ENCODE data around the gene LGALS1.

DNA sequence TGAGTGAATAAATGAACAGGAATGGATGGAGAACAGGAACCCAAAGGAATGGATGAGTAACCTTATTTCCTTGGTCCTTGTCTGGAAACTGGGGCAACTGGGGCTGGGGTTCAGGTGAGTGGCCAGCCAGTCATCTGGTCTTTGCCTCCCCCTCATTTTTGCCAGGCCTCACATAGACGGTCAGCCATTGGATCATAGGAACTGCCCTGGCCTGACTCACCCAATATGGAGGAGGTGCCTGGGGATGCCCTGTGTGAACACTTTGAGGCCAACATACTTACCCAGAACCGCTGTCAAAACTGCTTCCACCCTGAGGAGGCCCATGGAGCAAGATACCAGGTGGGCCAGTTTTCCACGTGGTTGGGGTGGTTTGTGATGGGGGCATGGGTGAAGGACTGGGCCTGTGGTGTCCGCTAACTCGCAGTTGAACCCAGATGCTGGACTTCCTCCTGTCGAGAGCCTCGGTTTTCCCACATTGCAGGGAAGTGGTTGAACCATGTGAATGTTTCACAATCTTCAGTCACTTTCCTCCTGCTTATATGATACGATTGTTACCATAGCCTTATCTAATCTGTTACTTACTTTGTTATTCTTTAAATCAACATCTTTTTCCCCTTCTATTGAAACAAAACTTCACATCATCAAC, 25.8 kb downstream of the LGALS1 start:
- TF ChIP-seq SP1 (IDR thresholded peaks at IDR 0.05; ENCODE audit: low read depth) (no peak), POLR2A (IDR thresholded peaks at IDR 0.05; ENCODE audit: borderline replicate concordance, extremely low read depth, insufficient read depth, insufficient read length) (no peak), POLR2AphosphoS5 (IDR thresholded peaks at IDR 0.05; ENCODE audit: low read depth, low read length) (no peak), JUND (IDR thresholded peaks at IDR 0.05) (no peak), SIN3A (IDR thresholded peaks at IDR 0.05; ENCODE audit: low read depth) (no peak), TCF7L2 (IDR thresholded peaks at IDR 0.05; ENCODE audit: borderline replicate concordance, extremely low read depth, insufficient read depth, insufficient read length) (no peak)
- TF ChIP-seq, protein P1, sequence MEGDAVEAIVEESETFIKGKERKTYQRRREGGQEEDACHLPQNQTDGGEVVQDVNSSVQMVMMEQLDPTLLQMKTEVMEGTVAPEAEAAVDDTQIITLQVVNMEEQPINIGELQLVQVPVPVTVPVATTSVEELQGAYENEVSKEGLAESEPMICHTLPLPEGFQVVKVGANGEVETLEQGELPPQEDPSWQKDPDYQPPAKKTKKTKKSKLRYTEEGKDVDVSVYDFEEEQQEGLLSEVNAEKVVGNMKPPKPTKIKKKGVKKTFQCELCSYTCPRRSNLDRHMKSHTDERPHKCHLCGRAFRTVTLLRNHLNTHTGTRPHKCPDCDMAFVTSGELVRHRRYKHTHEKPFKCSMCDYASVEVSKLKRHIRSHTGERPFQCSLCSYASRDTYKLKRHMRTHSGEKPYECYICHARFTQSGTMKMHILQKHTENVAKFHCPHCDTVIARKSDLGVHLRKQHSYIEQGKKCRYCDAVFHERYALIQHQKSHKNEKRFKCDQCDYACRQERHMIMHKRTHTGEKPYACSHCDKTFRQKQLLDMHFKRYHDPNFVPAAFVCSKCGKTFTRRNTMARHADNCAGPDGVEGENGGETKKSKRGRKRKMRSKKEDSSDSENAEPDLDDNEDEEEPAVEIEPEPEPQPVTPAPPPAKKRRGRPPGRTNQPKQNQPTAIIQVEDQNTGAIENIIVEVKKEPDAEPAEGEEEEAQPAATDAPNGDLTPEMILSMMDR (IDR thresholded peaks at IDR 0.05 in 2 of 3, conservative IDR thresholded peaks at IDR 0.05 in 1 of 3; ENCODE audit: borderline replicate concordance in 1 of 3, insufficient read depth in 1 of 3, low read depth in 2 of 3, low read length in 2 of 3), result no peak
- TF ChIP-seq, protein P2, sequence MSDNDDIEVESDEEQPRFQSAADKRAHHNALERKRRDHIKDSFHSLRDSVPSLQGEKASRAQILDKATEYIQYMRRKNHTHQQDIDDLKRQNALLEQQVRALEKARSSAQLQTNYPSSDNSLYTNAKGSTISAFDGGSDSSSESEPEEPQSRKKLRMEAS (IDR thresholded peaks at IDR 0.05), result no peak
- TF ChIP-seq, protein P3, sequence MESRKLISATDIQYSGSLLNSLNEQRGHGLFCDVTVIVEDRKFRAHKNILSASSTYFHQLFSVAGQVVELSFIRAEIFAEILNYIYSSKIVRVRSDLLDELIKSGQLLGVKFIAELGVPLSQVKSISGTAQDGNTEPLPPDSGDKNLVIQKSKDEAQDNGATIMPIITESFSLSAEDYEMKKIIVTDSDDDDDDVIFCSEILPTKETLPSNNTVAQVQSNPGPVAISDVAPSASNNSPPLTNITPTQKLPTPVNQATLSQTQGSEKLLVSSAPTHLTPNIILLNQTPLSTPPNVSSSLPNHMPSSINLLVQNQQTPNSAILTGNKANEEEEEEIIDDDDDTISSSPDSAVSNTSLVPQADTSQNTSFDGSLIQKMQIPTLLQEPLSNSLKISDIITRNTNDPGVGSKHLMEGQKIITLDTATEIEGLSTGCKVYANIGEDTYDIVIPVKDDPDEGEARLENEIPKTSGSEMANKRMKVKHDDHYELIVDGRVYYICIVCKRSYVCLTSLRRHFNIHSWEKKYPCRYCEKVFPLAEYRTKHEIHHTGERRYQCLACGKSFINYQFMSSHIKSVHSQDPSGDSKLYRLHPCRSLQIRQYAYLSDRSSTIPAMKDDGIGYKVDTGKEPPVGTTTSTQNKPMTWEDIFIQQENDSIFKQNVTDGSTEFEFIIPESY (IDR thresholded peaks at IDR 0.05; ENCODE audit: extremely low read depth, insufficient replicate concordance, low read length), result no peak

All from HCT116 (cell line).